RKO (cell line): ENCODE data around the gene CST1.
"Not testable (repeated sequence)": the region's sequence is repeated elsewhere in the genome, so short reads cannot be mapped to it uniquely, and the experiment has no call there.

Source experiments
- DNase-seq: peaks from one replicate; pipeline ENCODE4 v3.0.0-alpha.2; 2016; ENCODE audit warnings: low spot score

The CST1 gene

GRCh38 chr20:23750786-23751185, at the start of gene CST1:
TSS of gene CST1 (minus strand) at chr20:23750935. CDS start at chr20:23750866, 69 bp downstream.
- DNase-seq = not testable (repeated sequence)

GRCh38 chr20:23799216-23799847, 48.6 kb upstream of the CST1 start:
- peak; percentile 17 for DNase-seq

- DNase-seq = no peak
Observed at GRCh38 chr20:23795526-23795925, 44.8 kb upstream of the CST1 start.

GRCh38 chr20:23794841-23795240, 44.1 kb upstream of the CST1 start:
- DNase-seq = no peak

GRCh38 chr20:23794065-23794464, 43.3 kb upstream of the CST1 start:
- DNase-seq = no peak

- no peak for DNase-seq
Observed at GRCh38 chr20:23783447-23783846, 32.7 kb upstream of the CST1 start.

GRCh38 chr20:23782366-23782983, 31.7 kb upstream of the CST1 start:
- peak; percentile 14 for DNase-seq

GRCh38 chr20:23778676-23779075, 27.9 kb upstream of the CST1 start:
- DNase-seq = not testable (repeated sequence)

- DNase-seq = not testable (repeated sequence)
Observed at GRCh38 chr20:23777380-23777779, 26.6 kb upstream of the CST1 start.

GRCh38 chr20:23776067-23776771, 25.5 kb upstream of the CST1 start:
- DNase-seq = no peak

GRCh38 chr20:23774081-23774480, 23.3 kb upstream of the CST1 start:
- no peak for DNase-seq

GRCh38 chr20:23773579-23773978, 22.8 kb upstream of the CST1 start:
- no peak for DNase-seq

- DNase-seq = no peak
Observed at GRCh38 chr20:23773127-23773526, 22.4 kb upstream of the CST1 start.

GRCh38 chr20:23772074-23772473, 21.3 kb upstream of the CST1 start:
- no peak for DNase-seq

- no peak for DNase-seq
Observed at GRCh38 chr20:23770384-23770783, 19.6 kb upstream of the CST1 start.

- not testable (repeated sequence) for DNase-seq
Observed at GRCh38 chr20:23768520-23768919, 17.8 kb upstream of the CST1 start.

- DNase-seq = no peak
Observed at GRCh38 chr20:23766531-23766930, 15.8 kb upstream of the CST1 start.

GRCh38 chr20:23765578-23765977, 14.8 kb upstream of the CST1 start:
- DNase-seq = no peak

GRCh38 chr20:23764630-23765029, 13.9 kb upstream of the CST1 start:
- not testable (repeated sequence) for DNase-seq

GRCh38 chr20:23763345-23763744, 12.6 kb upstream of the CST1 start:
- no peak for DNase-seq

- no peak for DNase-seq
Observed at GRCh38 chr20:23759306-23759940, 8.7 kb upstream of the CST1 start.

GRCh38 chr20:23756792-23757191, 6.1 kb upstream of the CST1 start:
- DNase-seq = not testable (repeated sequence)

GRCh38 chr20:23755131-23755611, 4.4 kb upstream of the CST1 start:
- DNase-seq = not testable (repeated sequence)
